HepG2 (cell line): ENCODE data around the gene IGSF11. TPM values are rescaled to one million over a fixed set of nuclear protein-coding genes. Genes with fewer than 3 reads are reported as not detected.

Source experiments
- ATAC-seq: fragments of 200-7000 bp; cut with Tn5 transposase; 3 replicates; pipeline ENCODE4 v1.9.1; 2020; ENCODE audit warnings: mild to moderate bottlenecking, moderate library complexity
- BruUV-seq: library from RNA; stranded (reverse); fragments of 400-500 nt; replicated peaks from 2 replicates; lab custom pipeline; 2021; lab: Mats Ljungman, UMichigan
- CTCF ChIA-PET: fragments of 300-600 bp; formaldehyde crosslinking; extraction: SDS; loops from one replicate; lab custom pipeline; 2021; ENCODE audit warnings: low total read pairs, inconsistent platforms, low intra/inter-chr PET ratio; lab: Yijun Ruan, JAX
- POLR2A ChIA-PET: fragments of 350-600 bp; sonication (Branson Sonifier 250); formaldehyde crosslinking; loops from one replicate; lab custom pipeline; 2020; ENCODE audit warnings: antibody characterized with exemption, inconsistent platforms; lab: Yijun Ruan, JAX
- DNase-seq: peaks from one replicate; pipeline ENCODE4 v3.0.0-alpha.2; 2015; ENCODE audit warnings: low spot score
- FAIRE-seq: peaks from 3 replicates; lab custom pipeline; 2011; peaks lifted over from hg19 to GRCh38; lab: Jason Lieb, UNC
- H2AFZ ChIP-seq: one replicate; pipeline ENCODE4 v1.6.1; 2011; ENCODE audit warnings: low read length, inconsistent platforms
- H3K27ac ChIP-seq: fragments of 300-600 bp; 3 replicates; pipeline ENCODE4 v1.8.0; 2011; ENCODE audit warnings: mixed run types, mild to moderate bottlenecking, mixed read lengths, low read length, inconsistent platforms; ENCODE audit not compliant: insufficient read depth; ENCODE audit errors: extremely low read length
- H3K27me3 ChIP-seq, 2 experiments: fragments of 200-600 bp in 1 of 2; 2 replicates in 1 of 2; 3 replicates in 1 of 2; pipeline versions ENCODE4 v1.6.0 to v1.8.0; 2011; ENCODE audit warnings: low read length in 2 of 2, mild to moderate bottlenecking in 2 of 2, moderate library complexity in 2 of 2, inconsistent platforms in 1 of 2; ENCODE audit not compliant: insufficient read depth in 2 of 2, control insufficient read depth in 1 of 2
- H3K36me3 ChIP-seq, 2 experiments: fragments of 200-600 bp in 1 of 2; replicated peaks in 1 of 2; 2 replicates in 1 of 2; 3 replicates in 1 of 2; pipeline versions ENCODE4 v1.5.1 to v1.8.0; 2011; ENCODE audit warnings: low read length in 2 of 2, inconsistent platforms in 1 of 2; ENCODE audit not compliant: insufficient read depth in 2 of 2, control insufficient read depth in 1 of 2
- H3K4me1 ChIP-seq: 2 replicates; pipeline ENCODE4 v1.5.1; 2012; ENCODE audit warnings: low read length, inconsistent platforms; ENCODE audit not compliant: insufficient read depth
- H3K4me2 ChIP-seq: 2 replicates; pipeline ENCODE4 v1.6.0; 2011; ENCODE audit warnings: low read depth, low read length, inconsistent platforms
- H3K4me3 ChIP-seq, 3 experiments: fragments of 200-600 bp in 1 of 3; sonication (generic), shearing (Covaris generic) in 1 of 3; replicated peaks in 1 of 3; 2 replicates each; pipeline ENCODE4 v1.5.1; 2011 to 2016; ENCODE audit warnings: low read length in 3 of 3, inconsistent platforms in 2 of 3, low read depth in 2 of 3, mild to moderate bottlenecking in 2 of 3, control low read depth in 1 of 3, mixed read lengths in 1 of 3; ENCODE audit not compliant: insufficient read depth in 1 of 3
- H3K79me2 ChIP-seq: one replicate; pipeline ENCODE4 v1.6.1; 2011; ENCODE audit warnings: low read length, inconsistent platforms; ENCODE audit not compliant: insufficient read depth
- H3K9ac ChIP-seq: 2 replicates; pipeline ENCODE4 v1.6.0; 2011; ENCODE audit warnings: mild to moderate bottlenecking, low read depth, low read length, inconsistent platforms; ENCODE audit not compliant: insufficient read depth
- H3K9me3 ChIP-seq: 2 replicates; pipeline ENCODE4 v1.5.1; 2012; ENCODE audit warnings: mild to moderate bottlenecking, low read length
- H4K20me1 ChIP-seq: 2 replicates; pipeline ENCODE4 v1.6.0; 2011; ENCODE audit warnings: inconsistent platforms, mild to moderate bottlenecking, low read length, moderate library complexity; ENCODE audit not compliant: insufficient read depth
- CREM ChIP-seq, 2 experiments: sonication (generic) in 1 of 2; formaldehyde crosslinking in 1 of 2; IDR thresholded peaks; 2 replicates each; pipeline versions ENCODE4 v1.4.0 to v1.6.1; 2016 to 2020; ENCODE audit warnings: antibody characterized with exemption in 1 of 2, mild to moderate bottlenecking in 1 of 2, missing genetic modification reagents in 1 of 2
- E2F2 ChIP-seq: sonication (generic); formaldehyde crosslinking; IDR thresholded peaks from 2 replicates; pipeline ENCODE4 v1.4.0; 2020; ENCODE audit warnings: missing genetic modification reagents, borderline replicate concordance
- ELF3 ChIP-seq: IDR thresholded peaks from 2 replicates; pipeline ENCODE4 v1.6.1; 2016; ENCODE audit warnings: missing genetic modification reagents, missing compliant biosample characterization
- FOSL1 ChIP-seq: sonication (generic); formaldehyde crosslinking; IDR thresholded peaks from 2 replicates; pipeline ENCODE4 v1.9.0; 2021; ENCODE audit warnings: missing genetic modification reagents, borderline replicate concordance
- GMEB1 ChIP-seq: sonication (generic); formaldehyde crosslinking; IDR thresholded peaks from 2 replicates; pipeline ENCODE4 v1.5.1; 2020; ENCODE audit warnings: missing genetic modification reagents, mild to moderate bottlenecking, borderline replicate concordance
- HNF4A ChIP-seq: sonication (generic); formaldehyde crosslinking; IDR thresholded peaks from 2 replicates; pipeline ENCODE4 v1.4.0; 2020; ENCODE audit warnings: missing genetic modification reagents
- IKZF4 ChIP-seq: sonication (generic); formaldehyde crosslinking; IDR thresholded peaks from 2 replicates; pipeline ENCODE4 v1.5.1; 2020; ENCODE audit warnings: borderline replicate concordance, mild to moderate bottlenecking, low read depth, missing genetic modification reagents; ENCODE audit errors: not compliant biosample characterization
- KDM1A ChIP-seq: IDR thresholded peaks from 2 replicates; pipeline ENCODE4 v1.6.1; 2016; ENCODE audit warnings: missing compliant biosample characterization
- KMT2A ChIP-seq: sonication (generic); formaldehyde crosslinking; IDR thresholded peaks from 2 replicates; pipeline ENCODE4 v1.4.0; 2020; ENCODE audit warnings: missing genetic modification reagents
- MTA3 ChIP-seq: sonication (generic); formaldehyde crosslinking; IDR thresholded peaks from 2 replicates; pipeline ENCODE4 v1.4.0; 2020; ENCODE audit warnings: missing genetic modification reagents
- PCBP2 ChIP-seq: fragments of 200-400 bp; formaldehyde crosslinking; optimal IDR thresholded peaks from 2 replicates; pipeline ENCODE3; 2018; ENCODE audit warnings: low read length, low read depth; ENCODE audit not compliant: poor library complexity, severe bottlenecking
- RFXANK ChIP-seq: IDR thresholded peaks from 2 replicates; pipeline ENCODE4 v1.6.1; 2016
- RXRB ChIP-seq: IDR thresholded peaks from 2 replicates; pipeline ENCODE4 v1.6.1; 2016; ENCODE audit warnings: borderline replicate concordance, missing genetic modification reagents, missing compliant biosample characterization
- TFDP2 ChIP-seq: sonication (generic); formaldehyde crosslinking; IDR thresholded peaks from 2 replicates; pipeline ENCODE4 v1.4.0; 2020; ENCODE audit warnings: missing genetic modification reagents
- ZNF326 ChIP-seq: sonication (generic); formaldehyde crosslinking; IDR thresholded peaks from 2 replicates; pipeline ENCODE4 v1.4.0; 2020; ENCODE audit warnings: missing genetic modification reagents, borderline replicate concordance
- ZNF362 ChIP-seq: sonication (generic); formaldehyde crosslinking; IDR thresholded peaks from 2 replicates; pipeline ENCODE4 v1.4.0; 2020; ENCODE audit warnings: missing genetic modification reagents, mild to moderate bottlenecking, borderline replicate concordance
- ZUFSP ChIP-seq: sonication (generic); formaldehyde crosslinking; IDR thresholded peaks from 2 replicates; pipeline ENCODE4 v1.9.0; 2021; ENCODE audit warnings: missing genetic modification reagents, mild to moderate bottlenecking, borderline replicate concordance
- WGBS: methylation state at CpG from one replicate; pipeline ENCODE4 v1.1.6; 2017; ENCODE audit warnings: low lambda C conversion rate; 5-methylcytosine and 5-hydroxymethylcytosine counted together
- in situ Hi-C: cut with HindIII; loops from 2 replicates; pipeline ENCODE4 v1.10.0; 2017; ENCODE audit warnings: low pct_unique_long_range_greater_than_20kb; ENCODE audit not compliant: extremely low pct_ligation_motif_present
- intact Hi-C: fragments of 100-400 bp; cut with micrococcal nuclease; formaldehyde crosslinking; loops from one replicate; pipeline ENCODE4 v1.10.0; 2022; ENCODE audit not compliant: unreplicated experiment
- polyA plus RNA-seq, 8 experiments: library from polyadenylated mRNA; depleted of rRNA in 3 of 8; stranded (reverse) in 7 of 8; unstranded in 1 of 8; fragments of >200 nt; fragmentation: Illumina TruSeq in 4 of 8; extraction: Trizol in 4 of 8; gene quantifications; 2 replicates each; pipeline versions ENCODE4 v1.2.1 to v1.2.3, GENCODE V29; 2011 to 2016; ENCODE audit warnings: low read depth in 4 of 8, missing spikeins in 1 of 8, mixed read lengths in 1 of 8; ENCODE audit not compliant: insufficient read depth in 1 of 8
- total RNA-seq, 5 experiments: library from RNA; depleted of rRNA; stranded (reverse); fragments of >200 nt; fragmentation: Illumina TruSeq; extraction: Trizol; gene quantifications; 2 replicates each; pipeline ENCODE4 v1.2.3, GENCODE V29; 2016; ENCODE audit warnings: low read depth in 1 of 5

IGSF11 gene
- total and polyA plus RNA-seq, 2 of the 13 experiments (the other 11 are each of a cell fraction or from before 2014, with no cell fraction given) = not detected

- Histone ChIP-seq H2AFZ (no peak overlapping the region), H4K20me1 (no peaks in the 10 kb centered on the region), H3K9ac (no peak overlapping the region), H3K9me3 (no peaks in the 10 kb centered on the region), H3K36me3 (no peaks in the 10 kb centered on the region), H3K27me3 (no peaks in the 10 kb centered on the region), H3K27ac (no peak overlapping the region), H3K4me3 (no peak overlapping the region), H3K4me1 (no peaks in the 10 kb centered on the region), H3K79me2 (no peaks in the 10 kb centered on the region), H3K4me2 (no peak overlapping the region)
- in situ Hi-C loops (no loop called here), intact Hi-C loops (no loop called here)
- FAIRE-seq (no peak), DNase-seq (no peak), ATAC-seq (no peak)
- CTCF ChIA-PET = no interaction called here
- TF ChIP-seq HNF4A (CRISPR knock-in tag) (no peak), IKZF4 (CRISPR knock-in tag) (no peak), RXRB (CRISPR knock-in tag) (no peak), GMEB1 (CRISPR knock-in tag) (no peak), ZNF326 (CRISPR knock-in tag) (no peak), ZNF362 (CRISPR knock-in tag) (no peak), ELF3 (no peak), CREM (IDR thresholded peaks at IDR 0.05) (no peak), CREM (CRISPR knock-in tag; IDR thresholded peaks at IDR 0.05) (no peak), FOSL1 (CRISPR knock-in tag) (no peak), ZUFSP (CRISPR knock-in tag) (no peak), KMT2A (CRISPR knock-in tag) (no peak), RFXANK (CRISPR knock-in tag) (no peak), TFDP2 (CRISPR knock-in tag) (no peak), E2F2 (CRISPR knock-in tag) (no peak), PCBP2 (no peak), KDM1A (CRISPR knock-in tag) (no peak), MTA3 (CRISPR knock-in tag) (no peak)
- WGBS = 0% methylated on average over 1 of the region's 1 CpG
- POLR2A ChIA-PET = no interaction called here
- BruUV-seq = no TSS peak
These were observed 92.0 kb downstream of the IGSF11 start for GRCh38 chr3:118942671-118943070.
